ENCODE results near the gene FBXW11. TPM values are rescaled to one million over a fixed set of nuclear protein-coding genes. Genes with fewer than 3 reads are reported as not detected.

The FBXW11 gene
- total RNA-seq: 64.9 and 71.6 TPM in 2 replicates

DNA sequence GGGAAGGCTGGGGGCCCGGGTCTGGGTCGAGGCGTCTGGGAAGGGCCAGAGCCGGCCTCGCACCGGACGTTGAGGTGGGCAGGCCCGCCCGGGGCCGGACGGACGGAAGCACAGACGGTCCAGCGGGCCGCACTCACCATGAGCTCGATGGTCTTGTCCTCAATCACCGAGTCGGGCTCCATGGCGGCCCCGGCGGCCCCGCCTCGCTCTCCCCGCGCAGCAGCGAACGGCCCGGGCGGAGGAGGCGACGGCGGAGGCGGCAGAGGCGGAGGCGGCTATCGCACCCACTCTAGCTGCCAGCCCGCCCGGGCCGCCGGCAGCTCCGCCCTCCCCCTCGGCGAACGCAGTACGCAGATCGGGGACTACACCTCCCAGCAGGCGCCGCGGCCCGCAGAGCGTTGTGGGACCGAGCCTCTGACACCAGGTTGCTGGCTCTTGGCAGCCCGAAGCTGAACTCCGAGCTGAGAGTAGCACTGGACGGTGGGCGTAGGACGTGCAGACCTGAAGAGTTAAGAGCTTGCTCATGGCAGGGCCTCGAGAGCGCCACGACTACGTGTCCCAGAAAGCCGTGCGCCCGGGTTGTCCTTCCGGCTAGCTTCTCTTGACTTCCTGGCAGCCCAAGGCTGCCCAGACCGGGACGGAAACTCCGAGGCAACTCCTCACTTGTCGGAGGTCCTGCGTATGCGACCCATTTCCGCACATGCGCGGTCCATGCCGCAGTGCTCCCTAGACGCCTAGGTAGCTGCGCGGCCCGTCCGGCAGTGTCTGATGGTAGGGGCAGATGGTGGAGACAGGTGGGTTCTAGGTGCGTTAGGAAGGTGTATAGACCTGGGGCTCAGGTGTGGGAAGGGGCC, at the start of gene FBXW11:
TSS of gene FBXW11 (minus strand) at position 318 of the 854 bp plus-strand sequence. CDS start at position 182, 136 bp downstream.
- no peaks in the 10 kb centered on the region for H3K36me3 ChIP-seq (ENCODE audit: control insufficient read depth, insufficient read depth, low read length)
- peak; percentile 93 for DNase-seq (ENCODE audit: low read depth)
- no peak for FAIRE-seq
- H3K27me3 ChIP-seq (ENCODE audit: control insufficient read depth, insufficient read depth, low read length): no peaks in the 10 kb centered on the region
- H3K4me3 ChIP-seq (ENCODE audit: low read depth, low read length): peak within 1 kb of the TSS; percentile 86
- TF ChIP-seq, protein P1, sequence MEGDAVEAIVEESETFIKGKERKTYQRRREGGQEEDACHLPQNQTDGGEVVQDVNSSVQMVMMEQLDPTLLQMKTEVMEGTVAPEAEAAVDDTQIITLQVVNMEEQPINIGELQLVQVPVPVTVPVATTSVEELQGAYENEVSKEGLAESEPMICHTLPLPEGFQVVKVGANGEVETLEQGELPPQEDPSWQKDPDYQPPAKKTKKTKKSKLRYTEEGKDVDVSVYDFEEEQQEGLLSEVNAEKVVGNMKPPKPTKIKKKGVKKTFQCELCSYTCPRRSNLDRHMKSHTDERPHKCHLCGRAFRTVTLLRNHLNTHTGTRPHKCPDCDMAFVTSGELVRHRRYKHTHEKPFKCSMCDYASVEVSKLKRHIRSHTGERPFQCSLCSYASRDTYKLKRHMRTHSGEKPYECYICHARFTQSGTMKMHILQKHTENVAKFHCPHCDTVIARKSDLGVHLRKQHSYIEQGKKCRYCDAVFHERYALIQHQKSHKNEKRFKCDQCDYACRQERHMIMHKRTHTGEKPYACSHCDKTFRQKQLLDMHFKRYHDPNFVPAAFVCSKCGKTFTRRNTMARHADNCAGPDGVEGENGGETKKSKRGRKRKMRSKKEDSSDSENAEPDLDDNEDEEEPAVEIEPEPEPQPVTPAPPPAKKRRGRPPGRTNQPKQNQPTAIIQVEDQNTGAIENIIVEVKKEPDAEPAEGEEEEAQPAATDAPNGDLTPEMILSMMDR (IDR thresholded peaks at IDR 0.05; ENCODE audit: insufficient read depth, low read length, severe bottlenecking): no peak

GRCh38 chr5:172055996-172056395, 49.6 kb upstream of the FBXW11 start:
- no peak overlapping the region for H3K4me3 ChIP-seq (ENCODE audit: low read depth, low read length)

DNA sequence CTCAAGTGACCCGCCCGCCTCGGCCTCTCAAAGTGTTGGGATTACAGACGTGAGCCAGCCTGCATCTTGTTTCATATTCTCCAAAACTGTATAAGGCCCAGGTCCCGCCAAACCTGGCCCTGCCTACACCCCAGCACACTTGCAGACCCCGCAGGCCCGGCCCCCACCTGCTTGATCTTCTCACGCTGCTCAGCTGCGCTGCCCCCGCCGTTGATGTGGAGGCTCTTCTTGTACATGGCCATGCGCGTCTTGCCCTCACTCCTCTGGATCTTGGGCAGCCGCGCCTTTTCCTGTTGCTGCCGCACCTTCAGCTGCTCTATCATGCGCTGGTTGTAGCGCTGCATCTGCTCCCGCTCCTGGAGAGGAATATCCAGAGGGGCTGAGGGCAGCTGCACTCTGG, 49.0 kb upstream of the FBXW11 start:
- H3K4me3 ChIP-seq (ENCODE audit: low read depth, low read length): no peak overlapping the region
- peaks cover 9% of the 10 kb centered on the region for H3K36me3 ChIP-seq (ENCODE audit: control insufficient read depth, insufficient read depth, low read length)
- FAIRE-seq (no peak), DNase-seq (ENCODE audit: low read depth) (no peak)
- TF ChIP-seq, protein P1 (IDR thresholded peaks at IDR 0.05; ENCODE audit: insufficient read depth, low read length, severe bottlenecking): no peak
- H3K27me3 ChIP-seq (ENCODE audit: control insufficient read depth, insufficient read depth, low read length): no peaks in the 10 kb centered on the region

More at GRCh38 chr5:172055996-172056395, 49.6 kb upstream of the FBXW11 start:
- H3K36me3 ChIP-seq (ENCODE audit: control insufficient read depth, insufficient read depth, low read length): peaks cover 10% of the 10 kb centered on the region
- no peaks in the 10 kb centered on the region for H3K27me3 ChIP-seq (ENCODE audit: control insufficient read depth, insufficient read depth, low read length)
- DNase-seq (ENCODE audit: low read depth): no peak
- no peak for FAIRE-seq
- TF ChIP-seq, protein P1 (IDR thresholded peaks at IDR 0.05; ENCODE audit: insufficient read depth, low read length, severe bottlenecking): no peak

DNA sequence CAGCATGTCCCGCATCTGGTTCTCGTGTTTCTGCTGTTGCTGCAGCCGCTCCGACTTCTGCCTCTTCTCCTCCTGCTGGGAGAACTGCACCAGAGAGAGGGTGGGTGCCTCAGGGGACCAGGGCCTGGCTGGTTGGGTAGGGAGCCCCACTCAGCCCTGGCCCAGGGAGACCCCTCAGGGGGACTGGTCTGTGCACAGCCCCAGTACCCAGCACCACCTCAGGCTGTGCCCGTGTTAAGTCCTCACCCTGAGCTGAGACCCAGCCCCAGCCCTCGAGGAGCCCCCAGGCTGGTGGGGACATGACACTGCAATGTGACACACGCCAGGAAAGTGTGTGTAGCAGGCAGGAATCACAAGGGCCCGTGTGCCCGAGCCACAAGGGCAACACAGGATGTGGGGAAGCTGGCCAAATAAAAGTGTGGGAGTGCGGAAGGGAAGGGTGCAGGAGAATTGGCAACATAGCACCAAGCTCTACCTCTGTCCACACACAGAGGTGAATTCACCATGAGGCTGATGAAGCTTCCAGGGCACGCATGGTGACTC, 48.2 kb upstream of the FBXW11 start:
- Histone ChIP-seq H3K27me3 (ENCODE audit: control insufficient read depth, insufficient read depth, low read length) (no peaks in the 10 kb centered on the region), H3K4me3 (ENCODE audit: low read depth, low read length) (no peak overlapping the region), H3K36me3 (ENCODE audit: control insufficient read depth, insufficient read depth, low read length) (peaks cover 9% of the 10 kb centered on the region)
- FAIRE-seq (no peak), DNase-seq (ENCODE audit: low read depth) (no peak)
- TF ChIP-seq, protein P1 (IDR thresholded peaks at IDR 0.05; ENCODE audit: insufficient read depth, low read length, severe bottlenecking): no peak

- Histone ChIP-seq H3K27me3 (ENCODE audit: control insufficient read depth, insufficient read depth, low read length) (no peaks in the 10 kb centered on the region), H3K4me3 (ENCODE audit: low read depth, low read length) (no peak overlapping the region), H3K36me3 (ENCODE audit: control insufficient read depth, insufficient read depth, low read length) (peaks cover 10% of the 10 kb centered on the region)
- FAIRE-seq (no peak), DNase-seq (ENCODE audit: low read depth) (no peak)
- TF ChIP-seq, protein P1 (IDR thresholded peaks at IDR 0.05; ENCODE audit: insufficient read depth, low read length, severe bottlenecking): no peak
Observed at GRCh38 chr5:172052450-172053236, 46.2 kb upstream of the FBXW11 start.
